ENCODE results near the gene CHDH.

- no peak for TF ChIP-seq CTCF (IDR thresholded peaks at IDR 0.05; ENCODE audit: low read depth, low read length, poor library complexity, severe bottlenecking)
- TF ChIP-seq EZH2phosphoT487 (IDR thresholded peaks at IDR 0.05; ENCODE audit: borderline replicate concordance, low read length) = no peak
Measured at GRCh38 chr3:53862241-53862640, 16.0 kb upstream of the CHDH start.
